Activated CD4-positive, alpha-beta memory T cell treated with anti-CD3 and anti-CD28 coated beads for 36 hours (primary cell): ENCODE data around the gene EFTUD2. TPM values are rescaled to one million over a fixed set of nuclear protein-coding genes. Genes with fewer than 3 reads are reported as not detected.
A peak's percentile ranks its signal among the peaks of the same experiment; 100 is the strongest.
"Not testable (repeated sequence)": the region's sequence is repeated elsewhere in the genome, so short reads cannot be mapped to it uniquely, and the experiment has no call there.

ENCODE experiments used
- CTCF ChIA-PET: fragments of 350-600 bp; sonication (Branson Sonifier 250); formaldehyde crosslinking; loops from one replicate; lab custom pipeline; 2021; ENCODE audit warnings: antibody characterized with exemption, inconsistent platforms; lab: Charles Lee
- POLR2A ChIA-PET: fragments of 350-600 bp; sonication (Branson Sonifier 250); formaldehyde crosslinking; loops from one replicate; lab custom pipeline; 2021; ENCODE audit warnings: antibody characterized with exemption; lab: Charles Lee
- DNase-seq: peaks from one replicate; pipeline ENCODE4 v3.0.0-alpha.2; 2020
- H3K27ac Mint-ChIP-seq: one replicate; pipeline ENCODE4 v1.8.0; 2021; ENCODE audit warnings: mixed read lengths
- H3K27me3 Mint-ChIP-seq: one replicate; pipeline ENCODE4 v1.8.0; 2021; ENCODE audit warnings: mixed read lengths
- H3K36me3 Mint-ChIP-seq: one replicate; pipeline ENCODE4 v1.8.0; 2021; ENCODE audit warnings: mixed read lengths
- H3K4me1 Mint-ChIP-seq: one replicate; pipeline ENCODE4 v1.8.0; 2021; ENCODE audit warnings: low read depth, mixed read lengths
- H3K4me3 Mint-ChIP-seq: one replicate; pipeline ENCODE4 v1.8.0; 2021; ENCODE audit warnings: mild to moderate bottlenecking, mixed read lengths
- H3K9me3 Mint-ChIP-seq: one replicate; pipeline ENCODE4 v1.8.0; 2021; ENCODE audit warnings: mixed read lengths
- intact Hi-C: fragments of 100-400 bp; cut with micrococcal nuclease; formaldehyde crosslinking; loops from one replicate; pipeline ENCODE4 v1.15.1; 2023
- total RNA-seq, 2 experiments: library from RNA; stranded (reverse); gene quantifications; one replicate each; pipeline ENCODE4 v1.2.3, GENCODE V29; 2021

The EFTUD2 gene
- total RNA-seq, 2 experiments from 2014 or later, result 162 to 171 TPM

DNA sequence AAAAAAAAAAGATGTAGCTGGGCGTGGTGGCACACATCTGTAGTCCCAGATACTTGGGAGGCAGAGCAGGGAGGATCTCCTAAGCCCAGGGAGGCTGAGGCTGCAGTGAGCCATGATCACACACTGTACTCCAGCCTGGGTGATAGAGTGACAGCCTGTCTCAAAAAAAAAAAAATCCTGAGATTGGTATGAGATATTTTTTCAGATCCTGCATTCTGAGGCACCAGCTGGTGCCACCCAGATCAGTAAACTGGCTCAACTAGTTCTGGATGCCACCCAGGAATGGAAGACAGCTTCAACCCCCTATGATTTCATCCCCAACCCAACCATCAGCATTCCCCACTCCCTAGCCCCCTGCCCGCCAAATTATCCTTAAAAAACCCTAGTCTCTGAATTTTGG lies 62.0 kb downstream of the EFTUD2 start:
- no peaks in the 10 kb centered on the region for H3K36me3 Mint-ChIP-seq
- intact Hi-C loops, result no loop called here
- H3K4me1 Mint-ChIP-seq, result peaks cover 5% of the 10 kb centered on the region
- no peak overlapping the region for H3K4me3 Mint-ChIP-seq
- H3K27ac Mint-ChIP-seq, result no peak overlapping the region
- POLR2A ChIA-PET, result no interaction called here
- no peak for DNase-seq
- CTCF ChIA-PET, result no interaction called here
- peaks cover 13% of the 10 kb centered on the region for H3K27me3 Mint-ChIP-seq
- no peaks in the 10 kb centered on the region for H3K9me3 Mint-ChIP-seq

DNA sequence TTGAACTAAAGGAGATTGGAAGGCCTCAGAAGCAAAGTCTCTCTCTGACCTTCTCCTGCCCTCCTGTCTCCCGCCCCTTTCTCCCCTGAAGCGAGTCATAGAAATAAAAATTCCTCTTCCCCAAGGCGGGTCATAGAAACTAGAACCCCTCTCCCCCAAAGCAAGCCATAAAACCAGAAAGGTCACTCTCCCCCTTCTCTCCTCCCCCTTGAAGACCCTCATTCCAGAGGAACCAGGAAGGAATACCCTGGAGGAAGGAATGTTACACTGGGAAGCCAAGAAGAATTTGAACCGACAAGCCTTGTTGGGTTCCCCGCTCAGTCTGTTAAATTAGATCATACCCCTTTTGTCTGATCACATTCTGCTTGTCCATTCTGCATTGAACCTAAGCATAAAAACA lies 66.4 kb downstream of the EFTUD2 start:
- intact Hi-C loops, result no loop called here
- DNase-seq, result no peak
- Mint-ChIP-seq H3K4me3 (no peak overlapping the region), H3K9me3 (no peaks in the 10 kb centered on the region), H3K27ac (no peak overlapping the region), H3K4me1 (peaks cover 12% of the 10 kb centered on the region), H3K36me3 (no peaks in the 10 kb centered on the region), H3K27me3 (peaks cover 34% of the 10 kb centered on the region)
- ChIA-PET POLR2A (no interaction called here), CTCF (interaction anchor here (2.5 kb wide), 1 partner anchor 53 kb away, joined by 10 read pairs; no protein-coding TSS in a partner anchor)

DNA sequence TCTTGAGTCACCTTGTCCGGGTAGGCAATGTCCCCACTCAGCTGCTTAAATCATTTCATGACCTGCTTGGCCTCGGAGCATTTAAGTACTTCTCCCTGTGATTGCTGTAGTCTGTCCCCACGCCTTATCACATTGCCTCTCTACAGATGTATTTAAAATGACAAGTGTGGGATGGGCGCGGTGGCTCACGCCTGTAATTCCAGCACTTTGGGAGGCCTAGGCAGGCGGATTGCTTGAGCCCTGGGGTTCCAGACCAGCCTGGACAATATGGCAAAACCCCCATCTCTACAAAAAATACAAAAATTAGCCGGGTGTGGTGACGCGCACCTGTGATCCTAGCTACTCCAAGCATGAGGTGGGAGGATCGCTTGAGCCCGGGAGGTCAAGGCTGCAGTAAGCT lies 67.9 kb downstream of the EFTUD2 start:
- Mint-ChIP-seq H3K27ac (no peak overlapping the region), H3K4me1 (peaks cover 12% of the 10 kb centered on the region), H3K4me3 (no peak overlapping the region), H3K36me3 (no peaks in the 10 kb centered on the region), H3K9me3 (no peaks in the 10 kb centered on the region), H3K27me3 (peaks cover 46% of the 10 kb centered on the region)
- ChIA-PET POLR2A (no interaction called here), CTCF (interaction anchor here (1.0 to 2.5 kb wide), 4 partner anchors 13 to 57 kb away, joined by 3 to 10 read pairs (median 4); no protein-coding TSS in a partner anchor)
- intact Hi-C loops, result no loop called here
- no peak for DNase-seq

DNA sequence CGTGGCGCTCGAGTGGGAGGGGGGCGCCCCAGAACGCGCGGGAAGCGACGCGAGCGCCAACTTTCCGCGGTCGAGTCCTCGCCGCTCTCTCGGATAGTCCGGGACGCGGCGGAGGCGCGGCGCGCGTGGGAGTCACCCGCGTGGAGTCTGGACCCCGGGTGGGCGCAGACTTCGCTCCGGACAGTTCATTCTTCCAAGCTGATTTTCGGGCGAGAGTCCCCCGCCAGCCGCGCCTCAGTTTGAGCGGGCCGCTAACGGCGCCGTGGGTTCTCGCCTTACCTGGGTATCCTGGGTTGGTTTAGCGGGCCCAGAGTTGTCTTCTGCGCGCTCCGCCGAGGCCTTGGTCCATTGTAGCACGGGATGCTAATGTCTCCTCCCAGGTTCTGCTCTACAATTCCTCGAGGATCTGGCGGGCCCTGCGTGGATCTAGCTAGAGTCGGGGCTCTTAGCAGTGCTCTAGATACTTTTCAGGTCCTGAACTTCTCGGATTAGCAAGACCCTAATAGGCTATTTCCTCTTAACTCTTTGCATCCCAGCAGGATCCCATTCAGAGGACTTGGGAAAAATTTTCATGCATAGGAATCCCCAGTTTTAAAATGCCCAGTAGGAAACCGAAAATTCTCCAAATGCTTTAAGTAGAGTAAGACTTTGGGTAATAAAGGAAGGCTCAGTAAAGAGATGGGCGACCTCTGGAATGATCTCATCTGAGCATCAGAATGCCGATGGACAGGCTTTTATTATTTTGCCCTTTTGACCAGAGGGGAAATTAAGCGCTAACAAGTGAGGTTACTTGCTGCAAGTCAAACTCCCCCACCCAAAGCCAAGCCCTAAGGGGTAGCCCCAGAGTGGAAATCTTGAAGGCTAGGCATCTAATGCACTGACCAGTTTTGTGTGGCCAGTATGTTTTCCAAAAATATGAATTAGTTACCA lies 68.6 kb downstream of the EFTUD2 start:
- CTCF ChIA-PET, result interaction anchor here (1.1 to 2.5 kb wide), 3 partner anchors 14 to 55 kb away, joined by 3 to 10 read pairs (median 4); no protein-coding TSS in a partner anchor
- H3K27ac Mint-ChIP-seq, result no peak overlapping the region
- intact Hi-C loops, result no loop called here

DNA sequence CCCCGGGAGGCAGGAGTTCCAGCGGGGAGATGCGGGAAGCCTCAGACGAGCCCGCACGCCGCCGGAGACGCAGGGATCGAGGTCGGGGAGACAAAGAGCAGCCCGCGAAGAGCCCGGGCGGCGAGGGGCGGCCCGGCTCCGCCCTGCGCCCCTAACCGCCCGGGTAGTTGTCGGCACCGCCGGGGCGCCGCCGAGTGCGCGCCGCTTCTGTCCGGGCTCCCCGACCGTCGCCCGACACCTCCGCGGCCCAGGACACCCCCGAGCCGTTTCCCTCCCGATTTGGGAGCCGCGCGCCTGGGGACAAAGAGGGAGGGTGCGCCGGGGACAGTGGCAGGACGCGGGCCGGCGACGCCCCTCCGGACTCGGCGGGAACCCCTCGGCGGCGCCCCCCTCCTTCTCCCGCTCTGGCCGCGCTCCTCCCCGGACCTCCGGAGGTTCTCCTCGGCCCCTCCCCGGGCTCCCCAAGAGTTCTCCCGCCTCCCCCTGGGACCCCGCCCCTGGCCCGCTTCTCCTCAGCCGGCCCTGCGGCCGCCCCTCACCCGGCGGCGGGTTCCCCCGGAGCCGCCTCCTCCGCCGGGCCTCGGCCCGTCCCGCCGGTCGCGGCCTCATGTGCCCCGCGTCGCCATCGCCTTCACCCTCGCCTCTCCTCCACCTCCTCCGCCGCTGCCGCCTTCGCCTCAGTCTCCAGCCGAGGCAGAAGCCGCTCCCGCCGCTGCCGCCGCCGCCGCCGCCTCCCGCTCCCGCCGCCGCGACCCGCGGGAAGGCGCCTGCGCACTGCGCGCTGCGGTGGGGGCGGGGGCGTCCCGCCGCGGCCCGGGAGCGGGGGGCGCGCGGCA lies 69.5 kb downstream of the EFTUD2 start, which contains the start of gene GJC1:
Gene GJC1 (minus strand): TSS at position 765 of the 836 bp plus-strand sequence. CDS start 24,470 bp downstream, outside the sequence.
- peak; percentile 20 for DNase-seq
- no peaks in the 10 kb centered on the region for H3K9me3 Mint-ChIP-seq
- ChIA-PET POLR2A (no interaction called here), CTCF (interaction anchor here (1.0 to 2.5 kb wide), 5 partner anchors 19 to 54 kb away, joined by 3 to 10 read pairs (median 4); no protein-coding TSS in a partner anchor)
- no peaks in the 10 kb centered on the region for H3K36me3 Mint-ChIP-seq
- peaks cover 12% of the 10 kb centered on the region for H3K4me1 Mint-ChIP-seq
- H3K27ac Mint-ChIP-seq, result no peak within 1 kb of the TSS
- H3K4me3 Mint-ChIP-seq, result peak within 1 kb of the TSS; percentile 68
- peaks cover 46% of the 10 kb centered on the region for H3K27me3 Mint-ChIP-seq
- intact Hi-C loops, result loop anchor here (1.0 kb wide), 1 partner anchor 54 kb away; no protein-coding TSS in a partner anchor

More for the DNA sequence above, 68.6 kb downstream of the EFTUD2 start:
- Mint-ChIP-seq H3K4me1 (peaks cover 12% of the 10 kb centered on the region), H3K9me3 (no peaks in the 10 kb centered on the region), H3K36me3 (no peaks in the 10 kb centered on the region), H3K27me3 (peaks cover 46% of the 10 kb centered on the region), H3K4me3 (peak overlapping the region; percentile 68)
- peak; percentile 19 for DNase-seq
- POLR2A ChIA-PET, result no interaction called here

DNA sequence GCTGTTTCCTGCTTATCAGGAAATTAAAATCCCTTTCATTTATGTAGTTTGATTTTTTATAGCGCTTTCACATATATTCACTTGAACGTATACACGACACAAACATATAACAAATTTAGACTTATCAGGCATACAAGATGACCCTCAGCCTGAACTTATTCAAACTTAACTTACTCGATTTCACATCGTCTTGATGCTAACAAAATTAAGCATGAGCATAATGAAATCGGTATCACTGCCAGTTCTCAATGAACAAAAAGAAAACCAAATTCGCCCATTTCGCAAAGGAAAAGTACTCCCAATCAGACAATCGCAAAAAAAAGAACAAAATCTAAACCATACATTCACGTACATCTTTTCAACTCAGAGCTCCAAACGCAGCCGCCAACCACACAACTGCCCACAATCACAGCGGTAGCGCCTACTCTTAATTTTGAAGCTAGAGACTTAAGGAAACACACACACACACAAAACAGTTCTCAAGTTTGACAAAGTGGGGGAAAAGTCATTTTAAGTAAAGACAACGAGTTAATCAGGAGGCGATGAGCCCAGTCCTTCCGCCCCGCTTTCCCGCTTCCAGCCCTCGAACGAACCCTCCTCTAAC lies 70.2 kb downstream of the EFTUD2 start:
- H3K27me3 Mint-ChIP-seq, result peaks cover 44% of the 10 kb centered on the region

DNA sequence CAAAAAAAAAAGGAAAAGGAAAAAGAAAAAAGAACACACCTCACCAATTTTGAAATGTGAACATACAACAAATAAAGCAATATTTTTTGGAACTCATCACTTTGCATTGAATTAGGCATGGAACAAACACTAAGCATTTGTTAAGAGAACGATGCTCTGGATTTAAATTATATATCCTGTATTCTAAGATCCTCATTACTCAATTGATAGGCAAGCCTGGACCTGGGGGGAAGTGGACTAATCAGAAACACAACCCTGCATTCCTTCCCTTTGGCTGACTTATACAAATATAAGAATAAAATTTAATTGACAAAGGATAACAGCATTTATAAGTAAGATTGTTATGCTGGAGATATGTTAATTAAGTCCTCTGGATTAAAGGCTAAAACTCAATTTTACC lies 71.4 kb downstream of the EFTUD2 start:
- no peak overlapping the region for H3K27ac Mint-ChIP-seq
- no peak overlapping the region for H3K4me3 Mint-ChIP-seq
- peaks cover 40% of the 10 kb centered on the region for H3K27me3 Mint-ChIP-seq
- H3K4me1 Mint-ChIP-seq, result peaks cover 12% of the 10 kb centered on the region
- DNase-seq, result no peak
- intact Hi-C loops, result no loop called here
- H3K36me3 Mint-ChIP-seq, result no peaks in the 10 kb centered on the region
- POLR2A ChIA-PET, result no interaction called here
- CTCF ChIA-PET, result interaction anchor here (1.5 to 1.7 kb wide), 2 partner anchors 17 to 49 kb away, joined by 3 to 10 read pairs; no protein-coding TSS in a partner anchor
- no peaks in the 10 kb centered on the region for H3K9me3 Mint-ChIP-seq

More for the DNA sequence above, 70.2 kb downstream of the EFTUD2 start:
- intact Hi-C loops, result loop anchor here (1.0 kb wide), 1 partner anchor 54 kb away; no protein-coding TSS in a partner anchor
- DNase-seq, result peak; percentile 35
- ChIA-PET POLR2A (no interaction called here), CTCF (interaction anchor here (1.0 to 1.7 kb wide), 3 partner anchors 18 to 53 kb away, joined by 3 to 10 read pairs (median 4); no protein-coding TSS in a partner anchor)
- Mint-ChIP-seq H3K9me3 (no peaks in the 10 kb centered on the region), H3K4me1 (peaks cover 12% of the 10 kb centered on the region), H3K36me3 (no peaks in the 10 kb centered on the region), H3K27ac (no peak overlapping the region), H3K4me3 (peak overlapping the region; percentile 68)

DNA sequence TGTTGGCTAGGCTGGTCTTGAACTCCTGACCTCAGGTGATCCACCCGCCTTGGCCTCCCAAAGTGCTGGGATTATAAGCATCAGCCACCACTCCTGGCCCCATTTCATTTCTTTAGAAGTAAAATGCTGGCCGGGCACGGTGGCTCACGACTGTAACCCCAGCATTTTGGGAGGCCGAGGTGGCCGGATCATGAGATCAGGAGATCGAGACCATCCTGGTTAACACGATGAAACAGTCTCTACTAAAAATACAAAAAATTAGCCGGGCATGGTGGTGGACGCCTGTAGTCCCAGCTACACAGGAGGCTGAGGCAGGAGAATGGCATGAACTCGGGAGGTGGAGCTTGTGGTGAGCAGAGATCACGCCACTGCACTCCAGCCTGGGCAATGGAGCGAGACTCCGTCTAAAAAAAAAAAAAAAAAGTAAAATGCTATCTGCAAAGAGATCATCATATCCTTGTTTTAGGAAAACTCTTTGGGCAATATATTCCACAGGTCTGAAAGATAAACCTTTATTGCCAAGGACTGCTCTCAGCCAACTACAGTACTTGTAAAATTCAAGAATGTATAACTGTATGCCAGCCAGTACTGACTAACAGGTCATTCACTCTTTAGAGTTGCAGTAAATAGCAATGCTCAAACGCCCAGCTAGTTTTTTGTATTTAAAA lies 73.0 kb downstream of the EFTUD2 start:
- ChIA-PET POLR2A (interaction anchor here (0.7 kb wide), 1 partner anchor 17 kb away, joined by 5 read pairs; no protein-coding TSS in a partner anchor), CTCF (interaction anchor here (0.7 kb wide), 1 partner anchor 35 kb away, joined by 5 read pairs; no protein-coding TSS in a partner anchor)
- Mint-ChIP-seq H3K27me3 (peaks cover 32% of the 10 kb centered on the region), H3K4me1 (peaks cover 12% of the 10 kb centered on the region), H3K9me3 (no peaks in the 10 kb centered on the region), H3K4me3 (no peak overlapping the region), H3K27ac (no peak overlapping the region), H3K36me3 (no peaks in the 10 kb centered on the region)
- DNase-seq, result no peak
- intact Hi-C loops, result no loop called here

DNA sequence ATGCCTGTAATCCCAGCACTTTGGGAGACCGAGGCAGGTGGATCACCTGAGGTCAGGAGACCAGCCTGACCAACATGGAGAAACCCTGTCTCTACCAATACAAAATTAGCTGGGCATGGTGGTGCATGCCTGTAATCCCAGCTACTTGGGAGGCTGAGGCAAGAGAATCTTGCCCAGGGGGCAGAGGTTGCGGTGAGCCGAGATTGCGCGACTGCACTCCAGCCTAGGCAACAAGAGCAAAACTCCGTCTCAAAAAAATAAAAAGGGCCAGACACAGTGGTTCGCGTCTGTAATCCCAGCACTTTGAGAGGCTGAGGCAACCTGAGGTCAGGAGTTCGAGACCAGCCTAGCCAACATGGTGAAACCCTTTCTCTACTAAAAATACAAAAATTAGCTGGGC lies 74.0 kb downstream of the EFTUD2 start:
- POLR2A ChIA-PET, H3K36me3 Mint-ChIP-seq, DNase-seq, H3K4me3 Mint-ChIP-seq, intact Hi-C loops, H3K9me3 Mint-ChIP-seq, CTCF ChIA-PET, H3K4me1 Mint-ChIP-seq, H3K27ac Mint-ChIP-seq: not testable (repeated sequence)
- peaks cover 33% of the 10 kb centered on the region for H3K27me3 Mint-ChIP-seq

DNA sequence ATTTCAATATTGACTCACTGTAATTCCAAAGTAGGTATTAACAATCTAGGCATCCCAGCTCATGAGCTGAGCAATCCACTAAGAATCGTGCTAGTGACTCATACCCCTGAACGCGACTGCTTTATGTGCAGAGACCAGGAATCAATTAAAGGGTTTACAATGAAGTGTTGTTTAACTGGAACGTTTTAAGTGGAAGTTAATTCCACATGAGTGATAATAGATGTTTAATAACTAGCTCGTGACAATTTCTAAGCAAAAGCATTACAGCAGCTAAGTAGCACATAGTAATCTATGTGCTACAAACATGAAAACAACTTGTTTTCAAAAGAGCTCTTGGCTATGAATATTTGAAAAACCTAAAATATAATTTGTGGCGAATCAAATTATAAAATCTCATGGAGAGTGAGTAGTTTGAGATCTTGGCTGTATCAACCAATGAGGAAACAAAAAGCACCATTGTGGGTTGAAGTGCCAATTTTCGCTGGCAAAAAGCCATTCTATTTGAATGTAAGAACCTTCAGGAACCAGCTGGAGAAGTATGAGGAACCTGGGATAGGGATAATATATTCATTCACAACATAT lies 78.5 kb downstream of the EFTUD2 start:
- DNase-seq, result no peak
- CTCF ChIA-PET, result interaction anchor here (0.6 kb wide), 1 partner anchor 288 kb away, joined by 3 read pairs; no protein-coding TSS in a partner anchor
- Mint-ChIP-seq H3K36me3 (no peaks in the 10 kb centered on the region), H3K27me3 (peaks cover 13% of the 10 kb centered on the region), H3K27ac (no peak overlapping the region), H3K4me3 (no peak overlapping the region), H3K4me1 (no peaks in the 10 kb centered on the region), H3K9me3 (no peaks in the 10 kb centered on the region)
- intact Hi-C loops, result no loop called here
- POLR2A ChIA-PET, result no interaction called here
